C4-2B (cell line): ENCODE measurements around the gene ZNF772.

Experiments
- H3K27ac ChIP-seq: fragments of 450-650 bp; 2 replicates; pipeline ENCODE4 v1.5.1; 2017
- CTCF ChIP-seq: fragments of 450-650 bp; conservative IDR thresholded peaks from 2 replicates; pipeline ENCODE4 v1.5.1; 2017; ENCODE audit warnings: mild to moderate bottlenecking
- ZFX ChIP-seq: fragments of 450-650 bp; IDR thresholded peaks from 2 replicates; pipeline ENCODE4 v1.6.1; 2017

ZNF772 gene

GRCh38 chr19:57438925-57439324 is 38.4 kb downstream of the ZNF772 start:
- H3K27ac ChIP-seq: no peak overlapping the region
- TF ChIP-seq CTCF: no peak
- TF ChIP-seq ZFX: no peak

- no peak overlapping the region for H3K27ac ChIP-seq
- TF ChIP-seq CTCF: no peak
- TF ChIP-seq ZFX: no peak
Observed at GRCh38 chr19:57437931-57438330, 39.4 kb downstream of the ZNF772 start.

- H3K27ac ChIP-seq: no peak overlapping the region; the same call in 1 of the 2 replicates
- TF ChIP-seq ZFX: no peak
- no peak for TF ChIP-seq CTCF
Observed at GRCh38 chr19:57436417-57436816, 40.9 kb downstream of the ZNF772 start.

GRCh38 chr19:57435062-57435978 is 42.0 kb downstream of the ZNF772 start, which contains the start of gene ZNF749:
TSS of gene ZNF749 (plus strand) at chr19:57435325. CDS start at chr19:57435579, 254 bp downstream.
- peak within 1 kb of the TSS; percentile 70 for H3K27ac ChIP-seq
- no peak for TF ChIP-seq CTCF
- TF ChIP-seq ZFX: peak; percentile 72

GRCh38 chr19:57434386-57435061 is 42.8 kb downstream of the ZNF772 start:
- no peak overlapping the region; the same call in 1 of the 2 replicates for H3K27ac ChIP-seq
- TF ChIP-seq ZFX (no peak), CTCF (no peak)

GRCh38 chr19:57421037-57421436 is 56.3 kb downstream of the ZNF772 start:
- no peak overlapping the region for H3K27ac ChIP-seq
- TF ChIP-seq ZFX (no peak), CTCF (no peak)

- no peak overlapping the region for H3K27ac ChIP-seq
- no peak for TF ChIP-seq ZFX
- no peak for TF ChIP-seq CTCF
Observed at GRCh38 chr19:57419439-57419838, 57.9 kb downstream of the ZNF772 start.
